NCI-H1436 treated with DMSO at 0.1 percent for 48 hours (cell line): ENCODE data around the gene RRP9.

Source experiments
- DNase-seq: peaks from one replicate; lab custom pipeline; 2025; lab: John Stamatoyannopoulos, UW

The RRP9 gene

DNA sequence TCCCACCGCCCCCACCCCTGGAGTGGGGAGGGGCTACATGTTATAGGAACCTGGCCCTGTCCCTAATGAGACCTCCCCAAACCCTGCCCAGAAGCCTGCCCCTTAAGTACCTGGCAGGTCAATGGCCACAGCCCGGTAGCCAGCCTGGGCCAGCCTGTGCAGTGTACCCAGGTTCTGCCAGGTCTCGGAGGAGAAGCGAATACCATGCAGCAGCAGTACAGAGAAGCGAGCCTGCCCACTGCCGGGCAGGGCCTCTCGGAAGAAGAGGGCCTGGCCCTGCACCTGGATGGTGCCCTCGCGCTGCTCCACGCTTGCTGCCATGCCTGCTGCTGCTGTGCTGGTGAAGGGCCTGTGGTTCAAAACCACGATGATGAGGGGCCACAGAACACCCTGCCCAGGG lies 29.6 kb upstream of the RRP9 start:
- DNase-seq: no peak

DNA sequence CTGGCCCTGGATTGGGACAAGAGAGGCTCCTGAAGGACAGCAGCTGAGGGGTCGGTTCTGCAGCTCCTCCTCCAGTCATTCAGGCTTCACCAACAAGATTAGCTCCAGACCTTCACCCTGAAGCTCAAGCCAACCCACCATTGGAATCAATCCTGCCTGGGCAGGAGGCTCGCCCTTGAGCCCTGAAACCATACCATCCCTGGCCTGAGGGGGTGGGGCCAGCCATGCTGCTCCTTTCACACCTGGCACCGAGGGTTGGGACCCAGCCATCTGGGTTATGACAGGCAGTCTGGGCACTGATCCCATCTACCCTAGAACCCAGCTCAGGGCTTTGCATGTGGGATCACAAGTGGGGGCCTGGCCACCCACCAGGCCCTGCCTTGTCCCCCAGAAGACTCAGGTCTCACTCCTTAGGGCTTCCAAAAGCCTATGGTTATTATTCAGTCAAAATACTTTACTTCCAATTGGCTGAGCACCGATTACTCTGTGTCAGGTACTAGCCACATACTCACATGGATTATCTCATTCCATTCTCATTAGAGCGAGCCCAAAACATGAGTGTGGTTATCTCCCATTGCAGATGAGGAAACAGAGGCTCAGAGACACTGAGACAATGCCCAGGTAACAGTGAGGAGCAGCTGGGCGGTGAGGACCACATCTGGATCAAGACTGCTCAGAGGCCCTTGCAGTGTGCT lies 29.0 kb upstream of the RRP9 start:
- no peak for DNase-seq

DNA sequence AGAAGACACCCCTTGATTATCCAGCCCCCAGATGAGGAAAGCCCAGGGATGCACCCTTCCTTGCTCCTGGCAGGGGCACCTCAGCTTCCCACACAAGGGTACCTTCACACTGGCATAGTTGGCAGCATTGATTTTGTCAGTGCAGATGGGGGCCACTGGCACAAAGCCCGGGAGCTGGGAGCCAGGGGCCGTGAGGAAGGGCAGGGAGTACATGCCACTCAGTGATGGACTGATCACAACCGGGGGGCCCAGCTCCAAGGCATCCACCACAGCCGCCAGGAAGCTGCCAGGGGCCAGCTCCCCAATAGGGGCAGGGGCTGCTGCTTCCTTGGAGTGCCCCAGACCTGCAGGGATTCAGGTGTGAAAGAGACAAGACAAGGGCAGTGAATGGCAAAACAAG lies 28.1 kb upstream of the RRP9 start:
- DNase-seq: no peak

DNA sequence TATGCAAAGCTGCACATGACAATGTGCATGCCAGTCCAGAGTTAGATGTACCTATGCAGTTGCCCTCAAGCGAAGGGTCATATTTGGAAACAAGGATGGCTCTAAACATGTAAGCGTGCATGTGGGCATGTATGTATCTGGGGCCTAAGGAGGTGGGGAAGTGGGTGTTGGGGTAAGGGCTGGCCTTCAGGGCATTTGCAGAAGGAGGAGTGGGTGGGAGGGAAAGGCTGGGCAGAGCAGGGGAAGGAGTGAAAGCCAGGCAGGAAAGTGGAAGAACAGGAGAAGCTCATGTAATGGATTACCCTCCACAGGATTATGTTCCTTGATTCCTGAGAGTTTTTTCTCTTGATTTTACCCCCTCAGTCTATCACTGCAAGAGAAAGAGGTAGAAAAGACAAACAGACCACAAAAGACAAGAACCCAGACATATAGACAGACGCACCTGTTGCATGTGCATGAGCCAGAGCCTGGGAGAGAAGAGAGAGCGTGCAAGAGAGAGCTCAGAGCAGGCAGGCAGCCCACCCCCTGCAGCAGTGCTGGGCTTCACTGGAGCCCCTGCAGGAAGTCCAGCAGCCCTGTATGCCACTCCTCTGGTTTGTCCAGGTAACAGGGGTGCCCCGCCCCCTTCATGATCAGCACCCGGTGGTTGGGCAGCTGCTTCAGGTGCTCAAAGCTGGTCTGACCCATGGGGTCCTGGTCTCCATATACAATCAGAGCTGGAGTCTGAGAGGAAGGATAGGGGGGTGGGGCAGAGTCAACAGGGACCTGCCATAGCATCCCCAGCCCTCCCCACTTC lies 27.4 kb upstream of the RRP9 start:
- DNase-seq: no peak

DNA sequence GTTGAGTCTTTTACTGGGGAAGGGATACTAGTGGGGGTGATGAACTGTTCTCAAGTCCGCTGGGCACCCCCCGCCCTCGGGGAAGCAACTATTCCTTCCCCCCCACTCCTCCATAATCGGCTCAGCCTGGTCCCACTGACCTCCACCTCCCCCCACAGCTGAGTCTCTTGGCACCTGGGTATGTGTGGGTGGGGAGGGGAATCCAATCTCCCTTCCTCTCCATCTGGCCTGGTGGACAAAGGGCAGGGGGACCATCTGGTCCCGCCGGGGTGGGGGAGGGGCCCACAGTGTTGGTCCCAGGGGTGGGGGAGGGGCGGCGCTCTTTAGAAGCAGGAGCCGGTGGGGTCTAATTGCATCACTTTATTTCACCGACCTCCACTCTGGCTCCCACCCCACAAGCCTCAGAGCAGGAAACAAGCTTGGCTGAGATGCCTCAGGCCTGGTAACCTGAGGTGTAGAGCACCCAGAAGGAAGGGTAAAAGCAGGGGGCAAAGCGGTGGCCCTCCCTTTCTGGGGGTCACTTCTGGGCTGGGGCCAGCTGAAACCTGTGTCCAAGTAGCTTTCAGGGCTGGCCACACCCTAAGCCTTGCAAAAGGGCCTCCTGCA lies 26.6 kb upstream of the RRP9 start:
- DNase-seq: no peak

DNA sequence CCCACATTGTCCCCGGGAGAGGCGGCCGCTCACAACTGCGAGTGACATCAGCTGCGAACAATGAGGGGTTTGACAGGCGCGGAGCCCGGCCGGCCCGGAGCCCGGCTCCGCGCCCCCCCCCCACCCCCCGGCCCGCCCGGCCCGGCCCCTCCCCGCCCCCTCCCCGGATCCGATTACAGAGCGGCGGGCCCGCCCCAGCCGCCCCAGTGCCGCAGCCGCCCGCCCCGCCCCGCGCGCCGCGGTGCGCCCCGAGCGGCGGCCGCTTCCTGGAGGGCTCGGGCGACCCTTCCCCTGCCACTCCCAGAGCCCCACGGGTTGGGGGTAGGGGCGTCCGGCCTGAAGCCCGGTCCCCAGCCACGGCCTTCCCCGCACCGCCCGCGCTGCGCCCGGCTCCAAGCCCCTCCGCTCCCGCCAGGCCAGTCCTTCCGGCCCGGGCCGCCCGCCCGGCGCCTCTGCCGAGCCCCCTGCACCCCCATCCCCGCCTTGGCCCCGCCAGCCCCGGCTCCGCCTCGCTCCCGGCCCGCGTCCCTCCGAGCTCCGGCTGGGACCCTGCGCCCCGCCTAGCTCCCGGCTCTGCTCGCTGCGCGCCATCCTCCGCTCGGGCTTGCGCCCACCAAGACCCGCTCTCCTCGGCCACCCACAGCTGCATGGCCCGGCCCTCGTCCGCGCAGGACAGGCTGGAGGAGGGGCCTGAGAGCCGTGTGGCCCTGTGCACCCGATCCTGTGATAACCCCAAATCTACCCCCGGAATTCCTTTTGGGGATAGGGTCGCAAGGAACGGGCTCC lies 25.9 kb upstream of the RRP9 start, which contains the start of gene PCBP4:
PCBP4 (minus strand) TSS at position 71 of the 786 bp plus-strand sequence. CDS start 6,214 bp downstream, outside the sequence.
- DNase-seq: no peak

DNA sequence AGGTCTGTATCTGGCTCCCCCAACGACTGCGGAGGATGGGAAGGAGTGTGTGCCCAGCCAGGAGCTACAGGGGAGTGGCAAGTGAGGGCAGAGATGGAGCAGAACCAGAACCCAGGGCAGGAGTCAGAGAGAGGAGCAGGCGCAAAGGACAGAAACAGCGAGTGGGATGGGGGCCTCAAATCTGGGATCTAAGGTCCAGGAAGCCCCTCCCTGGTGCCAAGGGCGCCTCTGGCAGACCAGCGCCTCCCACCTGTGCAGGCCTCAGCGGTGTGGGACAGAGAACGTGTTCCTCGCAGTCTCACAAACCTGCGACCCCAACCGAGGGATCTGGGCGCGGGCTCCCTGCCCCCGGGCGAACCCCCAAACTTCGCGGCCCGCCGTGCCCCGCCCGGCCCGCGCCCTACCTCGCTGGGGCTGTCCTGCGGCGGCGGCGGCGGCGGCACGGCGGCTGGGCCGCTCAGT lies 25.2 kb upstream of the RRP9 start:
- no peak for DNase-seq

DNA sequence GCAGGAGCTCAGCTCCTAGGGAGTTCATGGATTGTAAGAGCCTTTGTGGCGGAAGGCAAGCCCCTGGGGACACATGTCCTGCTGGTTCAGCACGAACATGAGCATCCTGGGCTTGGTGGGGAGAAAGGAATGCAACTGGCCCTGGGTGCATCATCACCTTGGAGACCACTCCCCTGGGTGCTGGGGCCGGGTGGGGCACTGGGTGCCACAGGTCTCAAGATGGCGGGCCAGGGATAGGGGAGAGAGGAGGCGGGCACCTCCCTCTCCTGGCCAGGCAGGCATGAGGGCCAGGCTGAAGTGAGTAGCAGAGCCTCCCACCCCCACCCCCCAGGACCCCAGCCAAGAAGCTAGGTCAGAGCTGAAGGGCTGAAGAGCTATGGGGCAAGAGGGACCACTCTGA lies 24.8 kb upstream of the RRP9 start:
- DNase-seq: no peak

DNA sequence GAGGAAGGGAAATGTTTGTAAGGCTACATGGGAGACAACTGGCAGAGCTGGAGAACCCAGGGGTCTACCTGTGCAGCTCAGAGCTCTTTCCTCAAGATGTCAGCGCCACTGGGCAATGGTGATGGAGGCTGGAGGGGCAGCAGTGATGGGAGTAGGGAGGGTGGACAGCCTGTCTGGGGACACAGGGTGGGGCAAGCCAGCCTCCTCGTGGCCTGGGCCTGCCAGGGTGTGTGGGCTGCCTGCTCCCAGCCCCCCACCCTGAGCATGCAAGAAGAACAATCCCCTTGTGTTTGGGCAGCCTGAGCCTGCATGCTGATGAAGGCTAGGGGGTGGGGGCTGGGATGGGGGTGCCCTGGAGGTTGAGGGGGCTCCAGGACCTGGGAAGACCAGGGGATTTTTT lies 24.3 kb upstream of the RRP9 start:
- DNase-seq: no peak

DNA sequence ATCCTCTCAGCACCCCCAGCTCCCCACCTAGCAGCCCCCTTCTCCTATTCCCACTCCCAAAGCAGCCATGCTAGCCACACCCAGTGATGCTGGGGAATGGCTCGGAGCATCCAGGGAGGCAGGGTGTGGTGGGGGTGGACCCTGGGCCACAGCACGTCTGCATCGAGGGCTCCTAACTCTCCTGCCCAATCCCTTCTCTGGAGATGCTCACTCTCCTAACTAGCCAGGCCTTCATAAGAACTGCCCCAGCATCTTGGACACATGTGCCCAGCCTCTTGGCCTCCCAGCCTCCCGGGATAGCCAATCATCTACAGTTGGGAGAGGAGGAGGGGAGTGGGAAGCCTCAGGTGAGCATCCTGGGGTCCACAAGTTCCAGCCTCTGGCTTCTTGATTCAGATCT lies 22.8 kb upstream of the RRP9 start:
- DNase-seq: no peak

DNA sequence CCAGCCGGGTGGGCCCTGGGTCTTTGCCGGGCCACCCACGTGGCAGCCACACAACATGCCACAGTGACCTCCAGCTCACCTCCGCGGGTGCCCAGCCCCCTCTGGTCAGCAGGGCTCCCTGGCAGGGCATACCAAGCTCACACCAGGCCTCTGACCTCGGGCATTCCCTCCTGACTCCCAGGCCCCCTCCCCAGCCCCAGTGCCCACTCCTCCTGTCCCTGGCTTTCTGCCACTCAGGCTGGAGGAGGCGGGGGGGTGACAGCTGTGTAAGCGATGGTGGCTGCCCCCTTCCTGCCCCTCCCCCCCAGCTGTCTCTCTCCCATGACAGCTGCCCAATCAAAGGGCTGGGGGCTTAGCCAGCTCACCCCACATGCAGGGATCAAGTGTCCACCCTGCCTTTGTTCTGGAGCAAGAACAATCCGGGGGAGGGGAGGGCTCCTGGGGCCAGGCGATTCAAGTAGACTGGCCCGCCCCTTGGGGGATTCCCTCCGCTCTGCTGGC lies 22.3 kb upstream of the RRP9 start:
- DNase-seq: no peak

DNA sequence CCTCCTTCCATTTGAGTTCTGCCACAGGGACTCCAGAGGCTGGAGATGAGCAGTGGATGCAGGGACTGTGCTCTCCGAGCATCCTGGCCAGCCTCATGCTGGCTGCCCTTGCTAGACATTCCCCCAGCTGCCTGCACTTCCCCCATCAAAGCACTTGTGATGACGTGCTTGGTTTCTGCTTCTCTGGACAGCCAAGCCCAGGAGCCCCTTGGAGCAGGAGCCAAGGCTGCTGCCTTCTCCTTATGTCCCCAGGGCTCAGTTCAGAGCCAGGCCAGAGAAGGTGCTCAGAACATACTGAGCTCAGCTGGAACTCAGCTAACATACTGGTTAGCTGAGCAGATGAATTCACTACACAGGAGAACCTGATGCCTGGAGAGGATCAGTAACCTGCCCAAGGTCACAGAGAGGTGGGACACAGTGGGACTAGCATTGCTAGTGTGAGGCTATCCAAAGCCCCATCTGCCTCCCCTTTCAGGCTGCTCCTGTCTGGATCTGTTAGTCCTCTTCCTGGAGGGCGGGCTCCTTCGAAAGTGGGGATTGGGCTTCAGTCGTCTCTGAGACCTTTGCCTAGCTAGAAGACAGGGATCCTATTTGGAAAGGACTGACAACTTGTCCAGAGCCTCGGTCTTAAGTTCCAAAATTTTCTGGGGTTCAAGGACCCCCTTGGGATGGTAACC lies 21.3 kb upstream of the RRP9 start:
- no peak for DNase-seq

DNA sequence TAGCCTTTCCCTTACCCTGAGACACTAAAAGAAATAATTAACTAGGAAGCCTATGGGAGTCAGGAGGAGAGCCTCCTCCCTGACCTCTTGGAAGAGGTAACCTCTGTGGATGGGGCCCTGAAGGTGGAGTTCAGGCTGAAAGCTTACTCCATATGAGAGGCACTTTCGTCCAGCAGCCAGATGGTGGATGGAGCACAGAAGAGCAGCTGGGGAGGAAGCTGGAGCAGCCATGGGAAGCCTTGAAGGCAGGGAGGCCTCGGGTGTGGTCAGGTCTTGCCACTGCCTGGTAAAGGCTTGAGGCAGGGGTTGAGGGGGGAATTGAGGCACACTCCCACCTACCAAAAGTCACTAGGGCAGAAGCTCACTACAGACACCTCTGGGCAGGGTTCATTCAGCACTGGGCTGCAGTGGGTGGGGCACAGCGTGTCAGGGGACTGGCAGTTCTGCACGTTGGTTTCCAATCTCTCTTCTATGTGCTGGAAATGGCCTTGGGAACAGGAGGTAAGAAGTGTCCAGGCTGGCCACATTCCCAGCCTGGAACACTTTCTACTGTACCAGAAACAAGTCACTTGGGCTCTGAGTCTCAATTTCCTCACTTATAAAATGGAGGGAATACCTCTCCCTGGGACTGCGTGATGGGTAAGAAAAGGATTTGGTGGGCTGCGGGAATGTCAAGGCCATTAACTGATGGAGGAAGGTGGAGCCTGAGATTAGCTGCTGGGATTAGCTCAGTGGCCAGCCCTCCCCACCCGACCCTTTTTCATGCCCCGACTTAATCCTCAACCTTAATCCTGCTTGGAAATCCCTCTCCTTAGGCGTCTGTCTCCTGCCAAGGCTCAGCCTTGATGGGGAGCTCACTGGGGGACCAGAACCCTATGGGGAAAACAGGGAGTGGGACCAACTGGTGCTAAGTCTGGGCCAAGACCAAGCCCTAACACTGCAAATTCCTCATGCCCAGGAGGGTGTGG lies 20.2 kb upstream of the RRP9 start:
- DNase-seq: no peak

DNA sequence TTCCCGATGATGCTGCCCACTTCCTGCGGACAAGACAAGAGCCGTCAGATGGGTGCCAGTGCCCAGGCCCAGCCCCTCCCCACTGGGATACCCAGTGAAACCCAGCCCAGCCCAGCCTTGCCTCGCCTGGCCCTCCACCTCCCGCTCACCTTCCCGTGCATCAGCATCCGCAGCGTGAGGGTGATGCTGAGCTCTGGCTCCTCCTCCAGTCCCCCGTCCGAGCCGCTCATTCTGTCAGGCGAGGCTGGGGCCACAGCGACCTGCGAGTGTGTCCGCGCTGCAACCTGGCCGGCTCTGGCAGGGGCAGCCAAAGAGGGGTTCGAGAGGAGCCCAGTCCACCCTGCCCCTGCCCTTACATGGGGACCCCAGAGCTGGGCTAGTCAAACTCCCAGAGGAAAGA lies 19.3 kb upstream of the RRP9 start:
- DNase-seq: no peak

DNA sequence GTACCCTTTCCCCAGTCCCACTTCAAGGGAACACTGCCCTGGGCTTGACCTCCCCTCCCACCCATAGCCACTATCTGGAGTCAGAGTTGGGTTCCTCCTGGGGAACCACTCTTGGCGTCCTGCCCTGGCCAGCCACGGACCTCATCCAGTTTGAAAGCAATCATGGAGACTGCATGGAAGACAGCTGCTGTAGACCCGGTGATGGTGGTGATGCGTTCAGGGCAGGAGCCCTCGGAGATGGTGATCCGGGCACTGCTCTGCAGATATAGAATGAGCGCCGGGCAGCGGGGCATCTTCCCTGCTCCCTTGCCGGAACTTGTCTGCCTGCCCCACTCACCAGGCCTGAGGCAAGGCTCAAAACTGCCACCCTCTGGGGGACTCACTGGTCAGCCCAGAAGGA lies 18.7 kb upstream of the RRP9 start:
- no peak for DNase-seq

DNA sequence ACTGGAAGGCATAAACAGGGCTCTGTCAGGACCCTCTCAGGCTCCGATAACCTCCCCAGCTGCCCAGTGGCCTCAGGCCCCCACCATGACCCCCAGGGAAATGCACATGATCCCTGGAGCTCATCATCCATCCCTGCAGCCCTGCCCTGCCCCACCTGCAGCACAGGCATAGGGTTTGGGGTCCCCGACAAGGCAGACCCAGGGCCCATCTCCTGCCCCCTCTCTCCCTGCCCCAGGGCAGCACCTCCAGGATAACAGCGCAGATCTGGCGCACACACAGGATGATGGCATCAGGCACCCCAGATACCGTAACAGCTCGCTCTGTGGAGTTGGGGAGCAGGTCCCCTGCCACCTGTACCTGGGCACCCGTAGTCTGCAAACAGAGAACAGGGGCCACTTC lies 17.9 kb upstream of the RRP9 start:
- DNase-seq: no peak

DNA sequence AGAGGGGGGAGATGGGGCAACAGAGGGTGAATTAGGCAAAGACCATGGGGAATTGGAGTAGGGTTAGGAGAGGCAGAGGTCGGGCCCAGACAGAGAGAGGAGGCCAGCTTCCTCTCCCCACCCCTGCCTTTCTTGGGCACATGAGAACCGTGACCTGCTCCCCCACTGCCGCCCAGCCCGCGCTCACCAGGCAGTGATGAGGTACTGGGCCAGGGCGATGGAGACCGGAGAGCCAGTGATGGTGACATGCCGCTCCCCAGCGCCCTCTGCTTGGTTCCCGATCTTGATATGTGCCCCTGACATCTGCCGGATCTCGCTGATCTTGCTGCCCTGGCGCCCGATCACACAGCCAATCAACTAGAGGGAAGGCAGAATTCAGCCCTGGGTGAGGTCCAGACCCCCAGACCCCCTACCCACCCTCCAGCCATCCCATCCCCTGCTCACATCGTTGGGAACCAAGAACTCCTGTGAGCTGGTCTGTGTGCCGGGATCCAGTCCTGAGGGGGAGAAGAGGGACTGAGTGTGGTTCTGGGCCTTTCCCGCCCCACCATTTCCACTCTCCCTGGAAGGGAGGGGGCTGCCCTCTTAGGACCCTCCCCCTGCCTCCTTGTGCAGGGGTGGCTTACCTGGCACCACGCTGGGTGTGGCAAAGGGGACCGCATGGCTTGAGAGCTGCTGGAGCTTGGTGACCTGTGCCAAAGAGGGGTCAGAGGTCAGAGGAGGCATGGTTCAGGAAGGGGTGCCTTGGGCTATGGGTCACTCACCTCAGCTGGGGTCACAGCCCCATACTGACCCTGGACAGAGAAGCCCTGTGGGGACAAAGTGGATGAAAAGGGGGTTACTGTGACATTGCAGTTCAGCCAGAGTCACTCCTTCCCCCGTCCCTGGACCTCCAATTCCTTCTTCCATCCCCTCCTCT lies 17.2 kb upstream of the RRP9 start:
- DNase-seq: no peak

DNA sequence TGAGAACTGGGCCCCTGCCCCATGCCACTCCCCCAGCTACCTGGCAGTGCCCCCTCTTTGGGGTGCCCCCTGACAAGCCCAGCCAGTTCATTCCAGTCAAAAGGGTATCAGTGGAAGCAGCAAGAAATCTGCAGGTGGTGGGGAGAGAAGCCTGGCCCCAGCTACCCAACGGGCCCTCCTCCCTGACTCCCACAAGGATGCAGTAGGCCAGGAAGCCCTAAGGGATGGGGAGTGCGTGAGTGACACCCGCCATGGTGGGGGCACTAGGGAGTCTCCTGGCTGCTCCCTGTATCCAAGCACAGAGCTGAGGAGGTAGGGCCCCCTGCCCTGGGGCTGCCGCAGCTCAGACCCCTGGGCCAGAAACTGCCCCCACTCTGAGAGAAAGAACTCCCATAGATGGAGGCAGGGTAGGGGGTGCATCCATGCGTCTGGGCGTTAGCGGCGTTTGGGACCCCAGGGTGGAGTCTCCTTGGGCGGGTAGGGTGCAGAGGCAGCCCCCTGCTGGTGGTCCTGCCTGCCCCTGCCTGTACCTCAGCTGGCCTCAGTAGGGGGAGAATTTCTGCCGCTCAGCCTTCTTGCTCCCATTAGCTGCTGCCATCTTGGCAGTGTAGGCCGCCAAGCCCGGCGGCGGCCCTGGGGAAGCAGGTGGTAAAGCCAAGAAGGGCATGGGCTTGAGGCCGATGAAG lies 16.0 kb upstream of the RRP9 start:
- DNase-seq: no peak
